Uterus (tissue), 4 donors: ENCODE data around the gene CASKIN2. TPM values are rescaled to one million over a fixed set of nuclear protein-coding genes. Genes with fewer than 3 reads are reported as not detected.

ENCODE experiments used
- DNase-seq, 2 donors: peaks; one replicate each; pipeline ENCODE4 v3.0.0-alpha.2; 2019 to 2020
- H3K27ac ChIP-seq, 2 donors: fragments of 200-600 bp; sonication (generic); 1 replicate in 1 of 2; 2 replicates in 1 of 2; pipeline ENCODE4 v1.5.1; 2016 to 2018
- H3K27me3 ChIP-seq, 2 donors: fragments of 200-600 bp; sonication (generic); one replicate each; pipeline ENCODE4 v1.5.1; 2018 to 2019; ENCODE audit warnings: control low read depth in 1 of 2
- H3K36me3 ChIP-seq, 2 donors: fragments of 200-600 bp; sonication (generic); one replicate each; pipeline ENCODE4 v1.5.1; 2019; ENCODE audit warnings: control low read depth in 1 of 2
- H3K4me1 ChIP-seq, 2 donors: fragments of 200-600 bp; sonication (generic); one replicate each; pipeline ENCODE4 v1.5.1; 2018 to 2019; ENCODE audit warnings: control low read depth in 1 of 2
- H3K4me3 ChIP-seq, 2 donors: fragments of 200-600 bp; sonication (generic); 1 replicate in 1 of 2; 2 replicates in 1 of 2; pipeline ENCODE4 v1.5.1; 2018 to 2019; ENCODE audit warnings: mild to moderate bottlenecking in 1 of 2
- H3K9me3 ChIP-seq, 2 donors: fragments of 200-600 bp; sonication (generic); one replicate each; pipeline ENCODE4 v1.5.1; 2019; ENCODE audit warnings: control low read depth in 1 of 2
- POLR2A ChIP-seq, 2 donors: fragments of 450-650 bp; IDR thresholded peaks; one replicate each; pipeline ENCODE4 v1.6.1; 2016; ENCODE audit warnings: antibody characterized with exemption in 2 of 2, mild to moderate bottlenecking in 1 of 2, moderate library complexity in 1 of 2
- intact Hi-C: fragments of 100-400 bp; cut with DNase I; formaldehyde crosslinking; loops from one replicate; pipeline ENCODE4 v1.15.1; 2023; ENCODE audit warnings: low total_unique reads
- total RNA-seq, 4 donors: library from RNA; depleted of rRNA in 3 of 4; stranded (reverse); fragments of >200 nt in 3 of 4; gene quantifications; one replicate each; pipeline versions ENCODE4 v1.1.0 to v1.2.4, GENCODE V29; 2014 to 2023
- TF ChIP-seq, protein P1 (sequence below), 4 experiments: fragments of 200-600 bp in 2 of 4; fragments of 450-650 bp in 2 of 4; sonication (generic) in 2 of 4; IDR thresholded peaks; one replicate each; pipeline ENCODE4 v1.5.1; 2016 to 2019; ENCODE audit warnings: antibody characterized with exemption in 4 of 4, mild to moderate bottlenecking in 2 of 4, moderate library complexity in 1 of 4
- donor health status: DM: yes; HTN: yes; CAD: no.

The CASKIN2 gene
- total RNA-seq, 4 donors from 2014 or later: 7.4 to 122 (median 15.5) TPM

DNA sequence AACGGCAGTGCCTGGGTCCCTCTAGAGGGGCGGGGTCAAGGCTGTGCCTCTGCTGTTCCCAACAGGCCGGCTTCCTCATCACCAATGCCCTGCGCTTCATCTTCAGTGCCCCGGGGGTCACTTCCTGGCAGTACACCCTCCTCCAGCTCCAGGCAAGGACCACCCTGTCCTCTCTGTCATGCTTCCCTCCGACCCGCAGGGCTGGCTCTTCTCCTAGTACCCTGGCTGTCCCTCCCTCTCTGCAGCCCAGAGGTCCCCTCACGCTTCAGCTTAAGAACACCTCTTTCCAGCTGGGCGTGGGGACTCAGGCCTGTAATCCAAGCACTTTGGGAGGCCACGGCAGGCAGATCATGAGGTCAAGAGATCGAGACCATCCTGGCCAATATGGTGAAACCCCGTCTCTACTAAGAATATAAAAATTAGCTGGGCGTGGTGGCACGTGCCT, 25.8 kb downstream of the CASKIN2 start:
- Histone ChIP-seq H3K27me3 (no peaks in the 10 kb centered on the region), H3K4me1 (no peaks in the 10 kb centered on the region), H3K9me3 (no peaks in the 10 kb centered on the region), H3K4me3 (no peak overlapping the region), H3K27ac (no peak overlapping the region), H3K36me3 (no peaks in the 10 kb centered on the region)
- no peak for TF ChIP-seq POLR2A (IDR thresholded peaks at IDR 0.05)
- TF ChIP-seq, protein P1, sequence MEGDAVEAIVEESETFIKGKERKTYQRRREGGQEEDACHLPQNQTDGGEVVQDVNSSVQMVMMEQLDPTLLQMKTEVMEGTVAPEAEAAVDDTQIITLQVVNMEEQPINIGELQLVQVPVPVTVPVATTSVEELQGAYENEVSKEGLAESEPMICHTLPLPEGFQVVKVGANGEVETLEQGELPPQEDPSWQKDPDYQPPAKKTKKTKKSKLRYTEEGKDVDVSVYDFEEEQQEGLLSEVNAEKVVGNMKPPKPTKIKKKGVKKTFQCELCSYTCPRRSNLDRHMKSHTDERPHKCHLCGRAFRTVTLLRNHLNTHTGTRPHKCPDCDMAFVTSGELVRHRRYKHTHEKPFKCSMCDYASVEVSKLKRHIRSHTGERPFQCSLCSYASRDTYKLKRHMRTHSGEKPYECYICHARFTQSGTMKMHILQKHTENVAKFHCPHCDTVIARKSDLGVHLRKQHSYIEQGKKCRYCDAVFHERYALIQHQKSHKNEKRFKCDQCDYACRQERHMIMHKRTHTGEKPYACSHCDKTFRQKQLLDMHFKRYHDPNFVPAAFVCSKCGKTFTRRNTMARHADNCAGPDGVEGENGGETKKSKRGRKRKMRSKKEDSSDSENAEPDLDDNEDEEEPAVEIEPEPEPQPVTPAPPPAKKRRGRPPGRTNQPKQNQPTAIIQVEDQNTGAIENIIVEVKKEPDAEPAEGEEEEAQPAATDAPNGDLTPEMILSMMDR (IDR thresholded peaks at IDR 0.05): no peak
- intact Hi-C loops: no loop called here
- no peak for DNase-seq

- H3K27ac ChIP-seq: no peak overlapping the region
- H3K4me3 ChIP-seq: no peak overlapping the region
- intact Hi-C loops: no loop called here
- H3K4me1 ChIP-seq: no peaks in the 10 kb centered on the region
- no peaks in the 10 kb centered on the region for H3K36me3 ChIP-seq
- H3K27me3 ChIP-seq: no peaks in the 10 kb centered on the region
- no peak for TF ChIP-seq POLR2A (IDR thresholded peaks at IDR 0.05)
- TF ChIP-seq, protein P1 (IDR thresholded peaks at IDR 0.05): no peak
- no peak for DNase-seq
- H3K9me3 ChIP-seq: no peaks in the 10 kb centered on the region
Observed at GRCh38 chr17:75488693-75489510, 26.4 kb downstream of the CASKIN2 start.

GRCh38 chr17:75487351-75488070, 27.8 kb downstream of the CASKIN2 start:
- Histone ChIP-seq H3K4me3 (no peak overlapping the region), H3K27me3 (no peaks in the 10 kb centered on the region), H3K4me1 (no peaks in the 10 kb centered on the region), H3K27ac (no peak overlapping the region), H3K36me3 (no peaks in the 10 kb centered on the region), H3K9me3 (no peaks in the 10 kb centered on the region)
- no peak for DNase-seq
- TF ChIP-seq, protein P1 (IDR thresholded peaks at IDR 0.05): no peak
- no peak for TF ChIP-seq POLR2A (IDR thresholded peaks at IDR 0.05)
- intact Hi-C loops: no loop called here

DNA sequence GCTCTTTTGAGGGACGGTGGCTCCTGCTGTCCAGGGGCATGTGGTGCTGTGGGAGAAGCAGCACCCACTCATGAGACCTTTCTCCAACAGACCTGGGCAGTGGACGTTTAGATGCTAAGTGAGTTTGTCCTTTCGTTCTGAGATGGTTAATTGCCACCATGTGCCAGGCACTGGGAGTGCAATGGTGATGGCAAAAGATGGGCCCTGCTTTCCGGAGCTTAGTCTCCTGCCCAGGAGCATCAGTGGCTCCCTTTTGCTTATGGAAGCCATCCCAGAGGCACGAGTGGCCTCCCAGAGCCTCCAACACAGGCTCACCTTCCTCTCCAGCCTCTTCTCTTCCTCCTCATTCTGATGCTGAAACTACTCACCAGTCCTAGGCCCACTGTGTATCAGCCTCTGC, 28.4 kb downstream of the CASKIN2 start:
- no peak for TF ChIP-seq POLR2A (IDR thresholded peaks at IDR 0.05)
- TF ChIP-seq, protein P1 (IDR thresholded peaks at IDR 0.05): no peak
- no peak for DNase-seq
- no peak overlapping the region for H3K4me3 ChIP-seq
- no peaks in the 10 kb centered on the region for H3K9me3 ChIP-seq
- H3K27me3 ChIP-seq: no peaks in the 10 kb centered on the region
- H3K4me1 ChIP-seq: no peaks in the 10 kb centered on the region
- intact Hi-C loops: no loop called here
- no peaks in the 10 kb centered on the region for H3K36me3 ChIP-seq
- H3K27ac ChIP-seq: no peak overlapping the region

DNA sequence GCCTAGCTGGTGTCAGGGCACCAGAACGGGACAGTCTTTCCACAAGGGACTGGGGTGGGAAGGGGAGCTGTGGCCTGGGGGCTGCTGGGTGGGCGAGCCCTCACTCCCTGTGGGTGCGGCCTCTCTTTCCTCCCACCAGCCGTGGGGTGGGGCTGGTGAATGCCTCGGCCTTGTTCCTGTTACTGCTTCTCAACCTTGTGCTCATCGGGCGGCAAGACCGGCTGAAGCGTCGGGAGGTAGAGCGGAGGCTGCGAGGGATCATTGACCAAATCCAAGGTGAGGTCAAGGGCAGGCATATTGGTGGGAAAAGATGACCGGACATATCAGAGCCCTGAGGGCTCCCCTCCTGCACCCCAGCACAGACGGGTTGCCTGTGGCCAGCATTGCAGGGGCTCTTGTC, 29.2 kb downstream of the CASKIN2 start:
- Histone ChIP-seq H3K4me3 (no peak overlapping the region), H3K27ac (no peak overlapping the region), H3K27me3 (no peaks in the 10 kb centered on the region), H3K36me3 (no peaks in the 10 kb centered on the region), H3K9me3 (no peaks in the 10 kb centered on the region), H3K4me1 (no peaks in the 10 kb centered on the region)
- TF ChIP-seq, protein P1 (IDR thresholded peaks at IDR 0.05): no peak
- TF ChIP-seq POLR2A (IDR thresholded peaks at IDR 0.05): no peak
- intact Hi-C loops: no loop called here
- no peak for DNase-seq
